Lung (tissue), 12 donors: ENCODE results near the gene FAM53C. TPM values are rescaled to one million over a fixed set of nuclear protein-coding genes. Genes with fewer than 3 reads are reported as not detected.
A peak's percentile ranks its signal among the peaks of the same experiment; 100 is the strongest.
"Not testable (repeated sequence)": the region's sequence is repeated elsewhere in the genome, so short reads cannot be mapped to it uniquely, and the experiment has no call there.

Source experiments
- ATAC-seq: fragments of 200-7000 bp; cut with Tn5 transposase; one replicate; pipeline ENCODE4 v1.9.1; 2020; ENCODE audit warnings: moderate number of reproducible peaks; ENCODE audit not compliant: insufficient read depth, low FRiP score
- DNase-seq, 3 donors: peaks; one replicate each; pipeline ENCODE4 v3.0.0-alpha.2; 2013 to 2017
- H3K27ac ChIP-seq, 2 donors: one replicate each; pipeline ENCODE4 v1.5.1; 2013; ENCODE audit warnings: mild to moderate bottlenecking in 2 of 2, moderate library complexity in 2 of 2, control low read depth in 1 of 2, inconsistent platforms in 1 of 2, low read depth in 1 of 2, low read length in 1 of 2
- H3K27me3 ChIP-seq, 3 donors: one replicate each; pipeline ENCODE4 v1.5.1; 2013; ENCODE audit warnings: low read length in 2 of 3; ENCODE audit not compliant: control insufficient read depth in 3 of 3, insufficient read depth in 3 of 3
- H3K36me3 ChIP-seq, 4 donors: one replicate each; pipeline ENCODE4 v1.5.1; 2013; ENCODE audit warnings: low read length in 4 of 4, mild to moderate bottlenecking in 1 of 4, moderate library complexity in 1 of 4; ENCODE audit not compliant: control insufficient read depth in 4 of 4, insufficient read depth in 4 of 4
- H3K4me1 ChIP-seq, 5 donors: one replicate each; pipeline ENCODE4 v1.5.1; 2013; ENCODE audit warnings: low read length in 5 of 5, mild to moderate bottlenecking in 2 of 5, moderate library complexity in 1 of 5; ENCODE audit not compliant: control insufficient read depth in 5 of 5, insufficient read depth in 5 of 5
- H3K4me3 ChIP-seq: one replicate; pipeline ENCODE4 v1.5.1; 2013; ENCODE audit warnings: mild to moderate bottlenecking, control low read depth, moderate library complexity
- H3K9ac ChIP-seq, 2 donors: one replicate each; pipeline ENCODE4 v1.5.1; 2013; ENCODE audit warnings: low read length in 2 of 2, control low read depth in 1 of 2; ENCODE audit not compliant: insufficient read depth in 1 of 2
- H3K9me3 ChIP-seq, 4 donors: one replicate each; pipeline ENCODE4 v1.5.1; 2013; ENCODE audit warnings: low read length in 3 of 4, mild to moderate bottlenecking in 1 of 4, moderate library complexity in 1 of 4; ENCODE audit not compliant: control insufficient read depth in 4 of 4, insufficient read depth in 3 of 4
- WGBS, 2 donors: extraction: QIAGEN DNeasy Blood & Tissue Kit; methylation state at CpG; one replicate each; pipeline ENCODE4 v1.1.7; 2013; 5-methylcytosine and 5-hydroxymethylcytosine counted together
- polyA plus RNA-seq, 2 donors: library from polyadenylated mRNA; stranded (reverse); fragments of 200-250 nt; gene quantifications; one replicate each; pipeline ENCODE4 v1.2.1, GENCODE V29; 2013
- total RNA-seq, 2 donors: library from RNA; depleted of rRNA in 1 of 2; stranded (reverse); fragments of >200 nt in 1 of 2; gene quantifications; one replicate each; pipeline ENCODE4 v1.2.1, GENCODE V29; 2014 to 2021
- TF ChIP-seq, protein P1 (sequence below): IDR thresholded peaks from 2 replicates; pipeline ENCODE4 v1.5.1; 2012; ENCODE audit warnings: mild to moderate bottlenecking; ENCODE audit errors: control extremely low read depth, extremely low read depth
- donor health status: control.
- donor health status: control.
- donor health status: Bipolar disorder and iron deficiency.
- donor health status: healthy.
- donor health status: DM: yes; HTN: yes; CAD: no.

FAM53C gene
- total and polyA plus RNA-seq, 4 donors: 8.2 to 28.0 (median 21.1) TPM

DNA sequence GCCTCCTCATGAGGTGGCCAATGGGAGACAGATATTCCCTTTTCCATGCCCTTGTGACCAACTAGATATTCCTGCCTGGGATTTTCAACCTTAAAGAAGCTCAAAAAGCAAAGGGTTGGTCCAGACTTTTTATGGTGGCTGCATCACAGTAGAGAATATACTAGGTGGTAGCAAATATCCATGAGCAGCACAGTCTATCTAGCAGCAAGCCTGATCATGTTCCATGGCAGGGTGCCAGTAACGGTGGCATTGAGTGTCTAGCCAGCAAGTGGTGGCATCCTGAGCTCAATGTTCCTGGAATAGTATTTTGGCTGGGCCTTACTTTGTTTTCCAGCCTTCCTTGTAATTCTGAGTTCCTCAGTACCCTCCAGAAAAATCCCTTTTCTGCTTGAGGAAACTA lies 32.3 kb upstream of the FAM53C start:
- DNase-seq: peak in 1 of 3 donors; percentile 2
- no peaks in the 10 kb centered on the region for H3K27me3 ChIP-seq
- ATAC-seq: no peak
- TF ChIP-seq, protein P1, sequence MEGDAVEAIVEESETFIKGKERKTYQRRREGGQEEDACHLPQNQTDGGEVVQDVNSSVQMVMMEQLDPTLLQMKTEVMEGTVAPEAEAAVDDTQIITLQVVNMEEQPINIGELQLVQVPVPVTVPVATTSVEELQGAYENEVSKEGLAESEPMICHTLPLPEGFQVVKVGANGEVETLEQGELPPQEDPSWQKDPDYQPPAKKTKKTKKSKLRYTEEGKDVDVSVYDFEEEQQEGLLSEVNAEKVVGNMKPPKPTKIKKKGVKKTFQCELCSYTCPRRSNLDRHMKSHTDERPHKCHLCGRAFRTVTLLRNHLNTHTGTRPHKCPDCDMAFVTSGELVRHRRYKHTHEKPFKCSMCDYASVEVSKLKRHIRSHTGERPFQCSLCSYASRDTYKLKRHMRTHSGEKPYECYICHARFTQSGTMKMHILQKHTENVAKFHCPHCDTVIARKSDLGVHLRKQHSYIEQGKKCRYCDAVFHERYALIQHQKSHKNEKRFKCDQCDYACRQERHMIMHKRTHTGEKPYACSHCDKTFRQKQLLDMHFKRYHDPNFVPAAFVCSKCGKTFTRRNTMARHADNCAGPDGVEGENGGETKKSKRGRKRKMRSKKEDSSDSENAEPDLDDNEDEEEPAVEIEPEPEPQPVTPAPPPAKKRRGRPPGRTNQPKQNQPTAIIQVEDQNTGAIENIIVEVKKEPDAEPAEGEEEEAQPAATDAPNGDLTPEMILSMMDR: no peak
- 30 to 35% methylated on average over 1 of the region's 1 CpG for WGBS, 2 donors
- H3K4me3 ChIP-seq: no peak overlapping the region
- H3K27ac ChIP-seq: no peak overlapping the region
- no peak overlapping the region for H3K9ac ChIP-seq
- no peaks in the 10 kb centered on the region for H3K9me3 ChIP-seq
- peaks cover 0 to 3% (median 0%) of the 10 kb centered on the region in 4 donors for H3K36me3 ChIP-seq
- H3K4me1 ChIP-seq: no peaks in the 10 kb centered on the region

DNA sequence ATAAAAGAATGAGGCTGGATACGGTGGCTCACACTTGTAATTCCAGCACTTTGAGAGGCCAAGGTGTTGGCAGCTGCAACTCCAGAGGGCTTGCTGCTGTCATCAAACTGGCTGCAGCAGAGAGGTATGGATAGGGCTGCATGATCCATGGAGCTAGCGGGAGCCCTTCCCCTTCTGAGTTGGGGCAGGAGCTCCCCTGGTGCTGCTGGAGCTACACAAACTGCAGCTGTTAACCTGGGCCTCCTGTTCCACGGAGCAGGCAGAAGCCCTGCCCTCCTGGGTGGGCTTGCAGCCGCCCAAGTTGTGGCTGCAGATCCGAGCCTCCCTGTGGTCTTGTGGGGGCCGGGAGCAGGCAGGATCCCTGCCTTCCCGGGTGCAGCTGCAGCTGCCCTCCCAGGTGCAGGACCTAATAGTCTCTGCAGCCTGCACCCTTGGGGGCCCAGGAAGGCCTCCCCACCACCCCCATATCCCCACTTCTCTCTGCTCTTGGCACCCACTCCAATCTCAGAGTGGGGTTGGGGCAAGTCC lies 22.3 kb upstream of the FAM53C start:
- H3K4me1 ChIP-seq: no peaks in the 10 kb centered on the region
- 91 to 97% methylated on average over 7 of the region's 7 CpGs for WGBS, 2 donors
- TF ChIP-seq, protein P1: no peak
- ATAC-seq: no peak
- H3K36me3 ChIP-seq: peaks cover 0 to 11% (median 1%) of the 10 kb centered on the region in 4 donors
- DNase-seq: no peak
- H3K9me3 ChIP-seq: no peaks in the 10 kb centered on the region
- H3K27ac ChIP-seq: no peak overlapping the region
- H3K27me3 ChIP-seq: no peaks in the 10 kb centered on the region
- no peak overlapping the region for H3K9ac ChIP-seq
- no peak overlapping the region for H3K4me3 ChIP-seq

DNA sequence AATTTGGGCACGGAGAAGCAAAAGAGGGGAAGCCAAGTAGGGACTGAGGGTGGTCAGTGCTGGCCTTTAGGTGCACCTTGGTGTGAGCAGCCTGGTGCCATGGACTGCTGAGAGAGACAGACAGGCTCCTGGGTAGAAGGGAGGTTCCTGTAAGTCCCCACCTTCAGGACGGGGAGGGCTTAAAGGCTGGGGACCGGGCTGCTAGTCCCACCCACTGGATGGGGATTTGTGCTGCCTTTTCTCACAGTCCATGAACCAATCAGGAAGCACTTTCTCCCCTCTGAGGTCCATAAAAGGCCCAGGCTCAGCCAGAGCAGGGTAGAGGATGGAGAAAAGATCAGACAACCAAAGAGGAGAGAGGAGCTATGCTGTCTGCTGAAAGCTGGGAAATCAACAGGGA lies 21.7 kb upstream of the FAM53C start:
- TF ChIP-seq, protein P1: no peak
- Histone ChIP-seq H3K27ac (no peak overlapping the region), H3K4me1 (no peaks in the 10 kb centered on the region), H3K4me3 (no peak overlapping the region), H3K36me3 (peaks cover 0 to 11% (median 1%) of the 10 kb centered on the region in 4 donors), H3K27me3 (no peaks in the 10 kb centered on the region), H3K9me3 (no peaks in the 10 kb centered on the region), H3K9ac (no peak overlapping the region)
- WGBS, 2 donors: 81 to 91% methylated on average over 3 of the region's 3 CpGs
- DNase-seq (no peak), ATAC-seq (no peak)

DNA sequence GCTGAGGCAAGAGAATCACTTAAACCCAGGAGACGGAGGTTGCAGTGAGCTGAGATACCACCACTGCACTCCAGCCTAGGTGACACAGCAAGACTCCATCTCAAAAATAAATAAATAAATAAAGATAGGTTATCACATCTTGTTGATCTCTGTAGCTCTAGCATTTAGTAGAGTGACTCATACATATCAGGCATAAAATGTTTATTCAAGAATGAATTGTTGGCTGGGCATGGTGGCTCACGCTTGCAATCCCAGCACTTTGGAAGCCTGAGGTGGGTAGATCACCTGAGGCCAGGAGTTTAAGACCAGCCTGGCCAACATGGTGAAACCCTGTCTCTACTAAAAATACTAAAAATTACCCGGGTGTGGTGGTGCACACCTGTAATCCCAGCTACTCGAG lies 19.9 kb upstream of the FAM53C start:
- not testable (repeated sequence) for ATAC-seq, H3K4me1 ChIP-seq, H3K9ac ChIP-seq, H3K27me3 ChIP-seq, DNase-seq, H3K4me3 ChIP-seq, H3K27ac ChIP-seq, H3K9me3 ChIP-seq
- 98 to 99% methylated on average over 4 of the region's 4 CpGs for WGBS, 2 donors
- peaks cover 0 to 11% (median 1%) of the 10 kb centered on the region in 4 donors for H3K36me3 ChIP-seq
